Measurements from ENCODE around the gene ZC3H10.
A peak's percentile ranks its signal among the peaks of the same experiment; 100 is the strongest.

The ZC3H10 gene

GRCh38 chr12:56127888-56128669 lies 10.0 kb downstream of the ZC3H10 start, which contains the start of gene ESYT1:
Gene ESYT1 (plus strand): TSS chr12:56128267. CDS start chr12:56128320, 53 bp downstream.
- DNase-seq (ENCODE audit: low read depth) = peak; percentile 93

- no peak for DNase-seq (ENCODE audit: low read depth)
These were observed 10.7 kb downstream of the ZC3H10 start for GRCh38 chr12:56128670-56129205.

- peak; percentile 53 for DNase-seq (ENCODE audit: low read depth)
These were observed 11.3 kb downstream of the ZC3H10 start for GRCh38 chr12:56129206-56129941.

GRCh38 chr12:56129942-56130495 lies 12.0 kb downstream of the ZC3H10 start:
- DNase-seq (ENCODE audit: low read depth) = no peak

GRCh38 chr12:56130876-56131275 lies 12.8 kb downstream of the ZC3H10 start:
- no peak for DNase-seq (ENCODE audit: low read depth)

- DNase-seq (ENCODE audit: low read depth) = no peak
These were observed 16.8 kb downstream of the ZC3H10 start for GRCh38 chr12:56134897-56135296.

- no peak for DNase-seq (ENCODE audit: low read depth)
These were observed 19.9 kb downstream of the ZC3H10 start for GRCh38 chr12:56137853-56138571.

- no peak for DNase-seq (ENCODE audit: low read depth)
These were observed 24.1 kb downstream of the ZC3H10 start for GRCh38 chr12:56141946-56142784.

GRCh38 chr12:56143217-56143616 lies 25.2 kb downstream of the ZC3H10 start:
- DNase-seq (ENCODE audit: low read depth) = no peak

GRCh38 chr12:56143870-56144269 lies 25.8 kb downstream of the ZC3H10 start:
- no peak for DNase-seq (ENCODE audit: low read depth)

- DNase-seq (ENCODE audit: low read depth) = no peak
These were observed 27.2 kb downstream of the ZC3H10 start for GRCh38 chr12:56145217-56145616.

GRCh38 chr12:56146492-56147460 lies 28.7 kb downstream of the ZC3H10 start:
- DNase-seq (ENCODE audit: low read depth) = no peak

- DNase-seq (ENCODE audit: low read depth) = no peak
These were observed 32.5 kb downstream of the ZC3H10 start for GRCh38 chr12:56150563-56150962.

- DNase-seq (ENCODE audit: low read depth) = peak; percentile 59
These were observed 33.6 kb downstream of the ZC3H10 start for GRCh38 chr12:56151672-56152131.

GRCh38 chr12:56152132-56152755 lies 34.2 kb downstream of the ZC3H10 start, which contains the start of gene MYL6B:
Gene MYL6B (plus strand): TSS chr12:56152587. CDS start chr12:56153919, 1,332 bp downstream.
- peak; percentile 92 for DNase-seq (ENCODE audit: low read depth)

- DNase-seq (ENCODE audit: low read depth) = no peak
These were observed 35.0 kb downstream of the ZC3H10 start for GRCh38 chr12:56152756-56153677.

- DNase-seq (ENCODE audit: low read depth) = no peak
These were observed 35.6 kb downstream of the ZC3H10 start for GRCh38 chr12:56153678-56154065.

GRCh38 chr12:56154246-56154771 lies 36.2 kb downstream of the ZC3H10 start:
- no peak for DNase-seq (ENCODE audit: low read depth)

All from activated T-helper 9 cell treated with anti-CD3 and anti-CD28 coated beads, Interleukin-2, amount 50 U/mL, for 16 hours (primary cell).